COLO668 (cell line): ENCODE data around the gene DNA2.

Source experiments
- DNase-seq: peaks from one replicate; lab custom pipeline; 2025; ENCODE audit not compliant: unreplicated experiment; lab: John Stamatoyannopoulos, UW

Gene DNA2

DNA sequence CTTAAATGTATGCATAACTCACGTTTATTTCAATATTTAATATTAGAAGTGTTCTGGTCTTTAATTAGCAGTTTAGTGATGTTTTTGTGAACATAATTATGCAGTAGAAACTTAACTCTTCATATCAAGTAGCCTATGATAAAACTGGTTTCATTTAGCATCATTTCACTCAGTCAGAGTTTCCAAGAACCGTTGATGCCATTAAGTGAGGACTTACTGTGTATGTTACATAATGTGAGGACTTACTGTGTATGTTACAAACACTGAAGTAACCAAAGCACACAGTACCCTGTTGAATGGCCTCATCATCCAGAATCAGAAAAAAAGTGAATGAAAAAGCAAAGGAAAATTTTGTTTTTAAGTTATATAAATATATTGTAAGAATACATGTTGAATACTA lies 106.2 kb downstream of the DNA2 start:
- no peak for DNase-seq

DNA sequence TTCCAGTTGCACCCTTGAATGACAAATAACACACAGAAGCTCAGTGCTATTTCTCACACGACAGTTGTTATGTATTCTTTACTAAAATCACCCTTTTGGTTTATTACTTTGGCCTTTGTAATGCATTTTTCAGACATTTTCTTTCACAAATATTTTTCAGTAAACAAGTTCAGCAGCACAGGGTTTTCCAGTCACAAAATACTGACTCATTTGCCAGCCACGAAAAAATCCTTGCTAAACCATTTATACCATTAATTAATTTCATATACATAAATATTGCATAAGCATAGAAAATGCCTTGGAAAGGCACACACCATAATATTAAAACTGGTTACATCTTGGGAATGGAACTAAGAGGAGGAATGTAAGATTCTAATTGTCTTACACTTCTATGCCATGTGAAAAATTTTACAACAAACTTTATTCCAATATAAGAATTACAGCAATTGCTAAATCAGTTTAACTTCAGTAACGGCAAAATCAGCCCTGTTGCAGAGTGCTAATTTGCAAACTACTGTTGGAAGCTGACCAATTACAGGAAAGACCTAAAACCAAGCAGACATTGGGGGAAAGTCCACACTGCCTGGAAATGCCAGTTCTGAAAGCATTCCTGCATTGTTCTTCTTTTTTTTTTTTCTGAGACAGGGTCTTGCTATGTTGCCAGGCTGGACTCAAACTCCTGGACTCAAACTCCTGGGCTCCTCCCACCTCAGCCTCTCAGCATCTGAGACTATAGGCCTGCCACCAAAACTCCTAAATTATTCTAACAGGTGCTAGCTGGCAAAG lies 107.5 kb downstream of the DNA2 start:
- no peak for DNase-seq
